ENCODE results near the gene DEF6. TPM values are rescaled to one million over a fixed set of nuclear protein-coding genes. Genes with fewer than 3 reads are reported as not detected.

Gene DEF6
- total RNA-seq, 1 experiment from 2014 or later: 5.6 TPM

- peak overlapping the region in 1 of 2 experiments; percentile 38; a peak in 1 of 5 replicates for H3K4me3 Mint-ChIP-seq
- H3K27ac Mint-ChIP-seq: peak overlapping the region; percentile 82 to 94 (median 87); a peak in 6 of 7 replicates
These were observed 62.2 kb downstream of the DEF6 start for GRCh38 chr6:35359744-35360348.

More at GRCh38 chr6:35359744-35360348, 62.2 kb downstream of the DEF6 start:
- no peak overlapping the region for H2BK5ac ChIP-seq (ENCODE audit: insufficient read length, low read length)
- H3K18ac ChIP-seq (ENCODE audit: insufficient read length, low read depth, low read length): no peak overlapping the region
- no peaks in the 10 kb centered on the region for H3K79me1 ChIP-seq (ENCODE audit: insufficient read depth, low read depth, low read length, poor library complexity, severe bottlenecking)
- no peak overlapping the region for H4K91ac ChIP-seq (ENCODE audit: insufficient read length, low read depth, low read length)
- no peaks in the 10 kb centered on the region for H3K79me2 ChIP-seq (ENCODE audit: insufficient read depth, low read length)
- H3T11ph ChIP-seq (ENCODE audit: low read length): no peak overlapping the region
- H4K20me1 ChIP-seq (ENCODE audit: control insufficient read depth, insufficient read depth, insufficient read length): no peaks in the 10 kb centered on the region
- TF ChIP-seq, protein P1, sequence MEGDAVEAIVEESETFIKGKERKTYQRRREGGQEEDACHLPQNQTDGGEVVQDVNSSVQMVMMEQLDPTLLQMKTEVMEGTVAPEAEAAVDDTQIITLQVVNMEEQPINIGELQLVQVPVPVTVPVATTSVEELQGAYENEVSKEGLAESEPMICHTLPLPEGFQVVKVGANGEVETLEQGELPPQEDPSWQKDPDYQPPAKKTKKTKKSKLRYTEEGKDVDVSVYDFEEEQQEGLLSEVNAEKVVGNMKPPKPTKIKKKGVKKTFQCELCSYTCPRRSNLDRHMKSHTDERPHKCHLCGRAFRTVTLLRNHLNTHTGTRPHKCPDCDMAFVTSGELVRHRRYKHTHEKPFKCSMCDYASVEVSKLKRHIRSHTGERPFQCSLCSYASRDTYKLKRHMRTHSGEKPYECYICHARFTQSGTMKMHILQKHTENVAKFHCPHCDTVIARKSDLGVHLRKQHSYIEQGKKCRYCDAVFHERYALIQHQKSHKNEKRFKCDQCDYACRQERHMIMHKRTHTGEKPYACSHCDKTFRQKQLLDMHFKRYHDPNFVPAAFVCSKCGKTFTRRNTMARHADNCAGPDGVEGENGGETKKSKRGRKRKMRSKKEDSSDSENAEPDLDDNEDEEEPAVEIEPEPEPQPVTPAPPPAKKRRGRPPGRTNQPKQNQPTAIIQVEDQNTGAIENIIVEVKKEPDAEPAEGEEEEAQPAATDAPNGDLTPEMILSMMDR (conservative IDR thresholded peaks at IDR 0.05): no peak
- H2BK15ac ChIP-seq (ENCODE audit: low read depth, low read length): no peak overlapping the region
- H3K36me3 Mint-ChIP-seq (ENCODE audit: insufficient read depth in 1 of 3, low read depth in 3 of 3): peaks cover 9 to 14% (median 10%) of the 10 kb centered on the region in 3 experiments; a peak in 6 of 7 replicates
- no peaks in the 10 kb centered on the region for H3K23me2 ChIP-seq (ENCODE audit: insufficient read length, low read depth, low read length, poor library complexity, severe bottlenecking)
- H3K9me3 Mint-ChIP-seq: no peaks in the 10 kb centered on the region
- no peak overlapping the region for H3K9ac ChIP-seq (ENCODE audit: extremely low read depth, insufficient read length, low read length)
- no peak overlapping the region for H2AFZ ChIP-seq (ENCODE audit: low read length)
- H3K14ac ChIP-seq (ENCODE audit: insufficient read depth, low read length): no peak overlapping the region
- H2AK5ac ChIP-seq (ENCODE audit: insufficient read length, low read length): no peak overlapping the region
- peaks cover 9% of the 10 kb centered on the region; the same call in 1 of the 2 replicates for H3K4me1 ChIP-seq (ENCODE audit: insufficient read depth, low read length)
- H3K4me1 Mint-ChIP-seq: peaks cover 36 to 38% of the 10 kb centered on the region in 2 experiments
- no peak overlapping the region for H4K8ac ChIP-seq (replicated peaks; ENCODE audit: insufficient read length, low read depth, low read length)
- no peak overlapping the region for H3K4ac ChIP-seq (ENCODE audit: low read depth, low read length)
- H2BK120ac ChIP-seq (ENCODE audit: low read depth, low read length, poor library complexity, severe bottlenecking): no peak overlapping the region
- H2BK20ac ChIP-seq (ENCODE audit: low read depth, low read length, poor library complexity, severe bottlenecking): no peak overlapping the region
- no peak overlapping the region for H3K27ac ChIP-seq (ENCODE audit: insufficient read length, low read depth, low read length)
- H3K56ac ChIP-seq (ENCODE audit: insufficient read length, low read depth, low read length): no peak overlapping the region
- DNase-seq: no peak
- no peaks in the 10 kb centered on the region for H3K9me3 ChIP-seq (ENCODE audit: control insufficient read depth, low read depth, low read length)
- no peak overlapping the region for H4K5ac ChIP-seq (ENCODE audit: insufficient read length, low read depth, low read length)
- H2BK12ac ChIP-seq (ENCODE audit: insufficient read length, low read depth, low read length): no peak overlapping the region
- no peak overlapping the region for H3K4me2 ChIP-seq (ENCODE audit: insufficient read depth, insufficient read length, low read length)
- no peaks in the 10 kb centered on the region for H3K27me3 Mint-ChIP-seq (ENCODE audit: low read depth)
- WGBS (ENCODE audit: extremely low coverage, insufficient read length, low lambda C conversion rate): no CpG with 5 or more reads among the region's 2 CpGs
- no peak overlapping the region for H3K23ac ChIP-seq (ENCODE audit: insufficient read length, low read depth, low read length)
- H3K27me3 ChIP-seq (ENCODE audit: insufficient read depth, low read length): no peaks in the 10 kb centered on the region
